DOHH2 (cell line): ENCODE data around the gene F12.

Experiments
- H3F3A ChIP-seq: fragments of 200-600 bp; sonication (generic), shearing (Covaris generic); 2 replicates; pipeline ENCODE4 v1.6.0; 2016; ENCODE audit warnings: antibody characterized with exemption, mild to moderate bottlenecking; ENCODE audit not compliant: control insufficient read depth, insufficient read depth
- H3K27ac ChIP-seq: fragments of 200-600 bp; sonication (generic); 2 replicates; pipeline ENCODE4 v1.5.1; 2014; ENCODE audit warnings: low read depth, mild to moderate bottlenecking, low read length, moderate library complexity
- H3K27me3 ChIP-seq: fragments of 200-600 bp; sonication (generic); 2 replicates; pipeline ENCODE4 v1.6.1; 2014; ENCODE audit warnings: mild to moderate bottlenecking, low read length, mixed read lengths; ENCODE audit not compliant: control insufficient read depth
- H3K36me3 ChIP-seq: fragments of 200-600 bp; sonication (generic); 2 replicates; pipeline ENCODE4 v1.6.1; 2014; ENCODE audit warnings: mild to moderate bottlenecking, low read length, moderate library complexity, mixed read lengths; ENCODE audit not compliant: control insufficient read depth
- H3K4me1 ChIP-seq: fragments of 200-600 bp; sonication (generic); 2 replicates; pipeline ENCODE4 v1.6.1; 2014; ENCODE audit warnings: mild to moderate bottlenecking, low read length, mixed read lengths; ENCODE audit not compliant: control insufficient read depth
- H3K4me2 ChIP-seq: fragments of 200-600 bp; sonication (generic); 2 replicates; pipeline ENCODE4 v1.6.0; 2014; ENCODE audit warnings: mild to moderate bottlenecking, low read length, moderate library complexity
- H3K4me3 ChIP-seq: fragments of 200-600 bp; sonication (generic); 2 replicates; pipeline ENCODE4 v1.5.1; 2014; ENCODE audit warnings: mild to moderate bottlenecking, low read length, mixed read lengths
- H3K79me2 ChIP-seq: fragments of 200-600 bp; sonication (generic); 2 replicates; pipeline ENCODE4 v1.6.1; 2014; ENCODE audit warnings: mild to moderate bottlenecking, low read length, mixed read lengths; ENCODE audit not compliant: control insufficient read depth
- H3K9me2 ChIP-seq: fragments of 200-600 bp; sonication (generic); replicated peaks from 2 replicates; pipeline ENCODE4 v1.6.1; 2014; ENCODE audit warnings: mild to moderate bottlenecking, low read length, mixed read lengths; ENCODE audit not compliant: control insufficient read depth
- H3K9me3 ChIP-seq: fragments of 200-600 bp; sonication (generic); 2 replicates; pipeline ENCODE4 v1.6.1; 2014; ENCODE audit warnings: antibody characterized with exemption, low read length, mixed read lengths; ENCODE audit not compliant: control insufficient read depth, insufficient read depth
- H4K20me1 ChIP-seq: fragments of 200-600 bp; sonication (generic); 2 replicates; pipeline ENCODE4 v1.6.0; 2014; ENCODE audit warnings: low read depth, mild to moderate bottlenecking, antibody characterized with exemption, low read length, moderate library complexity; ENCODE audit not compliant: control insufficient read depth, insufficient read depth
- CTCF ChIP-seq: fragments of 200-600 bp; sonication (generic); IDR thresholded peaks from one replicate; pipeline ENCODE4 v1.5.1; 2014; ENCODE audit warnings: antibody characterized with exemption, mild to moderate bottlenecking, low read depth, low read length; ENCODE audit not compliant: poor library complexity, severe bottlenecking
- EZH2phosphoT487 ChIP-seq: fragments of 200-600 bp; sonication (generic); IDR thresholded peaks from 2 replicates; pipeline ENCODE4 v1.6.1; 2017; ENCODE audit warnings: borderline replicate concordance, mild to moderate bottlenecking, antibody characterized with exemption, low read length, moderate library complexity, mixed read lengths

Gene F12

DNA sequence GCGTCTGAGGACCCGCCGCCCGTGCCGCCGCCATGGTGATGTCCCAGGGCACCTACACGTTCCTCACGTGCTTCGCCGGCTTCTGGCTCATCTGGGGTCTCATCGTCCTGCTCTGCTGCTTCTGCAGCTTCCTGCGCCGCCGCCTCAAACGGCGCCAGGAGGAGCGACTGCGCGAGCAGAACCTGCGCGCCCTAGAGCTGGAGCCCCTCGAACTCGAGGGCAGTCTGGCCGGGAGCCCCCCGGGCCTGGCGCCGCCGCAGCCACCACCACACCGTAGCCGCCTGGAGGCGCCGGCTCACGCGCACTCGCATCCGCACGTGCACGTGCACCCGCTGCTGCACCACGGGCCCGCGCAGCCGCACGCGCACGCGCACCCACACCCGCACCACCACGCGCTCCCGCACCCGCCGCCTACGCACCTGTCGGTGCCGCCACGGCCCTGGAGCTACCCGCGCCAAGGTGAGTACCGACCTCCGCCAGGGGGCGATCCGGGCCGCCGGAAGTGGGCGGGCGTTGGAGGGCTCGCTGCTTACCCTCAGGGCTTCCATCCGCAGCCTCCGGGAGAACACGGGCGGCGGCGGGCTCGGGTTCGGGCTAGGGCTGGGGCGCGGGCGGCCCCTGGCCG, 45.8 kb upstream of the F12 start:
- H3K9me3 ChIP-seq = no peaks in the 10 kb centered on the region
- no peaks in the 10 kb centered on the region for H3K27me3 ChIP-seq
- peaks cover 29% of the 10 kb centered on the region for H3K4me1 ChIP-seq
- peaks cover 10% of the 10 kb centered on the region; the same call in 1 of the 2 replicates for H4K20me1 ChIP-seq
- peaks cover 17% of the 10 kb centered on the region for H3F3A ChIP-seq
- peaks cover 39% of the 10 kb centered on the region for H3K36me3 ChIP-seq
- peaks cover 13% of the 10 kb centered on the region for H3K79me2 ChIP-seq
- H3K4me3 ChIP-seq = peak overlapping the region; percentile 83
- H3K9me2 ChIP-seq = no peaks in the 10 kb centered on the region
- TF ChIP-seq CTCF = peak; percentile 78
- no peak for TF ChIP-seq EZH2phosphoT487
- H3K4me2 ChIP-seq = peak overlapping the region; percentile 100
- peak overlapping the region; percentile 83 for H3K27ac ChIP-seq

- no peaks in the 10 kb centered on the region for H3K9me3 ChIP-seq
- H3K9me2 ChIP-seq = no peaks in the 10 kb centered on the region
- H3K27me3 ChIP-seq = no peaks in the 10 kb centered on the region
- peak; percentile 75 for TF ChIP-seq CTCF
- no peak for TF ChIP-seq EZH2phosphoT487
- peak overlapping the region; percentile 83 for H3K27ac ChIP-seq
- H3K4me1 ChIP-seq = peaks cover 29% of the 10 kb centered on the region
- H3F3A ChIP-seq = peaks cover 17% of the 10 kb centered on the region
- H3K4me3 ChIP-seq = peak overlapping the region; percentile 83
- peak overlapping the region; percentile 100 for H3K4me2 ChIP-seq
- H3K79me2 ChIP-seq = peaks cover 13% of the 10 kb centered on the region
- H4K20me1 ChIP-seq = peaks cover 10% of the 10 kb centered on the region; the same call in 1 of the 2 replicates
- peaks cover 39% of the 10 kb centered on the region for H3K36me3 ChIP-seq
Measured at GRCh38 chr5:177454397-177455035, 45.2 kb upstream of the F12 start.

DNA sequence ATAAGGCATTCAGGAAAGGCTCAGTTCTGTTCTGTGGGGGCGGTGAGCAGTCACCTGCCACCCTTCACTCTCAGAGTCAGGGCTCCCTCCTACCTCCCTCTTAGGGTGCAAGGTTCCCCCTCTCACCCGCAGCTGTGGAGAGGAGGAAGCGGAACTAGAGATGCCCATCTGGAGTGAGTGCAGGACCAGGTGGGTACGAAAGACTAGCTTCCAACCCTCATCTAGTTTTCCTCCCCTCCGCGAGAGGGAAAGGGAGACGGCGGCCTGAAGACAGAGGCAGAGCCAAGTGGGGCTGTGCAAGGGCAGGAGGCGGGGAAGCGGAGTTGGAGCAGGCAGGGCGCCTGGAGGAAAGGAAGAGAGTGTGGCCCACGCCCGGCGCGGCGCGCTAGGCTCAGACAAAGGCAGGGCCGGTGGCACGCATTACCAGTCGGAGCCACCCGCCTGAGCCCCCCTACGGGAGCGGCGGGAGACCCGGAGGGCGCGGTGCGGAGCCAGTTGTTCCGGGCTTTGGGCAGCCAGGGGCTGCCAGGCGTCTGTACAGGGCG, 44.6 kb upstream of the F12 start:
- peak overlapping the region; percentile 36 for H3K27ac ChIP-seq
- no peaks in the 10 kb centered on the region for H3K9me3 ChIP-seq
- H3K9me2 ChIP-seq = no peaks in the 10 kb centered on the region
- peaks cover 13% of the 10 kb centered on the region for H3K79me2 ChIP-seq
- peaks cover 38% of the 10 kb centered on the region for H3K36me3 ChIP-seq
- peaks cover 29% of the 10 kb centered on the region for H3K4me1 ChIP-seq
- no peaks in the 10 kb centered on the region for H3K27me3 ChIP-seq
- H3K4me2 ChIP-seq = peak overlapping the region; percentile 100
- peaks cover 10% of the 10 kb centered on the region; the same call in 1 of the 2 replicates for H4K20me1 ChIP-seq
- no peak for TF ChIP-seq CTCF
- no peak for TF ChIP-seq EZH2phosphoT487
- peaks cover 17% of the 10 kb centered on the region for H3F3A ChIP-seq
- peak overlapping the region; percentile 83 for H3K4me3 ChIP-seq
